HepG2 (cell line): ENCODE measurements around the gene TNN. TPM values are rescaled to one million over a fixed set of nuclear protein-coding genes. Genes with fewer than 3 reads are reported as not detected.

Experiments used
- ATAC-seq: fragments of 200-7000 bp; cut with Tn5 transposase; 3 replicates; pipeline ENCODE4 v1.9.1; 2020; ENCODE audit warnings: mild to moderate bottlenecking, moderate library complexity
- BruUV-seq: library from RNA; stranded (reverse); fragments of 400-500 nt; replicated peaks from 2 replicates; lab custom pipeline; 2021; lab: Mats Ljungman, UMichigan
- CTCF ChIA-PET: fragments of 300-600 bp; formaldehyde crosslinking; extraction: SDS; loops from one replicate; lab custom pipeline; 2021; ENCODE audit warnings: low total read pairs, inconsistent platforms, low intra/inter-chr PET ratio; lab: Yijun Ruan, JAX
- POLR2A ChIA-PET: fragments of 350-600 bp; sonication (Branson Sonifier 250); formaldehyde crosslinking; loops from one replicate; lab custom pipeline; 2020; ENCODE audit warnings: antibody characterized with exemption, inconsistent platforms; lab: Yijun Ruan, JAX
- DNase-seq: peaks from one replicate; pipeline ENCODE4 v3.0.0-alpha.2; 2015; ENCODE audit warnings: low spot score
- FAIRE-seq: peaks from 3 replicates; lab custom pipeline; 2011; peaks lifted over from hg19 to GRCh38; lab: Jason Lieb, UNC
- H2AFZ ChIP-seq: one replicate; pipeline ENCODE4 v1.6.1; 2011; ENCODE audit warnings: low read length, inconsistent platforms
- H3K27ac ChIP-seq: fragments of 300-600 bp; 3 replicates; pipeline ENCODE4 v1.8.0; 2011; ENCODE audit warnings: mixed run types, mild to moderate bottlenecking, mixed read lengths, low read length, inconsistent platforms; ENCODE audit not compliant: insufficient read depth; ENCODE audit errors: extremely low read length
- H3K27me3 ChIP-seq, 2 experiments: fragments of 200-600 bp in 1 of 2; 2 replicates in 1 of 2; 3 replicates in 1 of 2; pipeline versions ENCODE4 v1.6.0 to v1.8.0; 2011; ENCODE audit warnings: low read length in 2 of 2, mild to moderate bottlenecking in 2 of 2, moderate library complexity in 2 of 2, inconsistent platforms in 1 of 2; ENCODE audit not compliant: insufficient read depth in 2 of 2, control insufficient read depth in 1 of 2
- H3K36me3 ChIP-seq, 2 experiments: fragments of 200-600 bp in 1 of 2; replicated peaks in 1 of 2; 2 replicates in 1 of 2; 3 replicates in 1 of 2; pipeline versions ENCODE4 v1.5.1 to v1.8.0; 2011; ENCODE audit warnings: low read length in 2 of 2, inconsistent platforms in 1 of 2; ENCODE audit not compliant: insufficient read depth in 2 of 2, control insufficient read depth in 1 of 2
- H3K4me1 ChIP-seq: 2 replicates; pipeline ENCODE4 v1.5.1; 2012; ENCODE audit warnings: low read length, inconsistent platforms; ENCODE audit not compliant: insufficient read depth
- H3K4me2 ChIP-seq: 2 replicates; pipeline ENCODE4 v1.6.0; 2011; ENCODE audit warnings: low read depth, low read length, inconsistent platforms
- H3K4me3 ChIP-seq, 3 experiments: fragments of 200-600 bp in 1 of 3; sonication (generic), shearing (Covaris generic) in 1 of 3; replicated peaks in 1 of 3; 2 replicates each; pipeline ENCODE4 v1.5.1; 2011 to 2016; ENCODE audit warnings: low read length in 3 of 3, inconsistent platforms in 2 of 3, low read depth in 2 of 3, mild to moderate bottlenecking in 2 of 3, control low read depth in 1 of 3, mixed read lengths in 1 of 3; ENCODE audit not compliant: insufficient read depth in 1 of 3
- H3K79me2 ChIP-seq: one replicate; pipeline ENCODE4 v1.6.1; 2011; ENCODE audit warnings: low read length, inconsistent platforms; ENCODE audit not compliant: insufficient read depth
- H3K9ac ChIP-seq: 2 replicates; pipeline ENCODE4 v1.6.0; 2011; ENCODE audit warnings: mild to moderate bottlenecking, low read depth, low read length, inconsistent platforms; ENCODE audit not compliant: insufficient read depth
- H3K9me3 ChIP-seq: 2 replicates; pipeline ENCODE4 v1.5.1; 2012; ENCODE audit warnings: mild to moderate bottlenecking, low read length
- H4K20me1 ChIP-seq: 2 replicates; pipeline ENCODE4 v1.6.0; 2011; ENCODE audit warnings: inconsistent platforms, mild to moderate bottlenecking, low read length, moderate library complexity; ENCODE audit not compliant: insufficient read depth
- FOXK1 ChIP-seq: sonication (generic); formaldehyde crosslinking; IDR thresholded peaks from 2 replicates; pipeline ENCODE4 v1.4.0; 2020; ENCODE audit warnings: low read depth, missing genetic modification reagents, borderline replicate concordance
- KDM4B ChIP-seq: sonication (generic); formaldehyde crosslinking; IDR thresholded peaks from 2 replicates; pipeline ENCODE4 v1.4.0; 2020; ENCODE audit warnings: missing genetic modification reagents
- RELA ChIP-seq: sonication (generic); formaldehyde crosslinking; IDR thresholded peaks from 2 replicates; pipeline ENCODE4 v1.4.0; 2020; ENCODE audit warnings: missing genetic modification reagents
- TRIM24 ChIP-seq: sonication (generic); formaldehyde crosslinking; IDR thresholded peaks from 2 replicates; pipeline ENCODE4 v1.8.0; 2022; ENCODE audit warnings: mild to moderate bottlenecking, missing genetic modification reagents
- WGBS: methylation state at CpG from one replicate; pipeline ENCODE4 v1.1.6; 2017; ENCODE audit warnings: low lambda C conversion rate; 5-methylcytosine and 5-hydroxymethylcytosine counted together
- in situ Hi-C: cut with HindIII; loops from 2 replicates; pipeline ENCODE4 v1.10.0; 2017; ENCODE audit warnings: low pct_unique_long_range_greater_than_20kb; ENCODE audit not compliant: extremely low pct_ligation_motif_present
- intact Hi-C: fragments of 100-400 bp; cut with micrococcal nuclease; formaldehyde crosslinking; loops from one replicate; pipeline ENCODE4 v1.10.0; 2022; ENCODE audit not compliant: unreplicated experiment
- polyA plus RNA-seq, 8 experiments: library from polyadenylated mRNA; depleted of rRNA in 3 of 8; stranded (reverse) in 7 of 8; unstranded in 1 of 8; fragments of >200 nt; fragmentation: Illumina TruSeq in 4 of 8; extraction: Trizol in 4 of 8; gene quantifications; 2 replicates each; pipeline versions ENCODE4 v1.2.1 to v1.2.3, GENCODE V29; 2011 to 2016; ENCODE audit warnings: low read depth in 4 of 8, missing spikeins in 1 of 8, mixed read lengths in 1 of 8; ENCODE audit not compliant: insufficient read depth in 1 of 8
- total RNA-seq, 5 experiments: library from RNA; depleted of rRNA; stranded (reverse); fragments of >200 nt; fragmentation: Illumina TruSeq; extraction: Trizol; gene quantifications; 2 replicates each; pipeline ENCODE4 v1.2.3, GENCODE V29; 2016; ENCODE audit warnings: low read depth in 1 of 5
- TF ChIP-seq, protein P1 (sequence below): sonication (generic); formaldehyde crosslinking; conservative IDR thresholded peaks from 2 replicates; pipeline ENCODE4 v1.4.0; 2020; ENCODE audit warnings: missing genetic modification reagents
- TF ChIP-seq, protein P2 (sequence below): sonication (generic); formaldehyde crosslinking; IDR thresholded peaks from 2 replicates; pipeline ENCODE4 v1.5.0; 2020; ENCODE audit warnings: mild to moderate bottlenecking, missing genetic modification reagents

The TNN gene
- total and polyA plus RNA-seq, 2 of the 13 experiments (the other 11 are each of a cell fraction or from before 2014, with no cell fraction given): not detected

DNA sequence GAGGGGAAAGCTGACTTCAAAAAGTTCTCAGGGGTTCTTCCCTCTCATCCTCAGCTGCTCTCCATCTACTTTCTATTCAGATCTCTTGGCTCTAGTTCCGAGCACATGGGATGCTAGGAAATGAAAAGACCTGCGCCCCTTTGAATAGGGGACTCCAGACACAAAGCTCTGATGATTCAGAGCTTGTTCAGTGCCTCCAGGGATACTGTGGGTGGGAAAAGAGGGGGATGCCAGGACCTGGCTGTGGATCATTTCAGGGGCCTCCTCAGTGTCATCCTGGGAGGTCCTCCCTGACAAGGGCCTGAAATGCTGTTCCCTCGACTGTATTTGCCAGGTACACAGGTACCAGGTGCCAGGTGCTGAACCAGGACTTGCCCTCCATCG lies 125.9 kb downstream of the TNN start:
- intact Hi-C loops (loop anchor here (5.0 kb wide), 1 partner anchor 41 kb away; no protein-coding TSS in a partner anchor), in situ Hi-C loops (no loop called here)
- Histone ChIP-seq H3K9ac (no peak overlapping the region), H3K27ac (no peak overlapping the region), H3K36me3 (no peaks in the 10 kb centered on the region), H4K20me1 (no peaks in the 10 kb centered on the region), H2AFZ (no peak overlapping the region), H3K79me2 (no peaks in the 10 kb centered on the region), H3K27me3 (peaks cover 0 to 9% of the 10 kb centered on the region in 2 experiments; a peak in 2 of 5 replicates), H3K4me2 (peak overlapping the region; percentile 82), H3K4me1 (peaks cover 21% of the 10 kb centered on the region), H3K4me3 (no peak overlapping the region), H3K9me3 (no peaks in the 10 kb centered on the region)
- CTCF ChIA-PET: no interaction called here
- no TSS peak for BruUV-seq
- ATAC-seq (no peak), DNase-seq (no peak), FAIRE-seq (no peak)
- POLR2A ChIA-PET: no interaction called here
- TF ChIP-seq FOXK1 (CRISPR knock-in tag) (no peak), KDM4B (CRISPR knock-in tag) (no peak), TRIM24 (CRISPR knock-in tag) (no peak), RELA (no peak)
- TF ChIP-seq, protein P1, sequence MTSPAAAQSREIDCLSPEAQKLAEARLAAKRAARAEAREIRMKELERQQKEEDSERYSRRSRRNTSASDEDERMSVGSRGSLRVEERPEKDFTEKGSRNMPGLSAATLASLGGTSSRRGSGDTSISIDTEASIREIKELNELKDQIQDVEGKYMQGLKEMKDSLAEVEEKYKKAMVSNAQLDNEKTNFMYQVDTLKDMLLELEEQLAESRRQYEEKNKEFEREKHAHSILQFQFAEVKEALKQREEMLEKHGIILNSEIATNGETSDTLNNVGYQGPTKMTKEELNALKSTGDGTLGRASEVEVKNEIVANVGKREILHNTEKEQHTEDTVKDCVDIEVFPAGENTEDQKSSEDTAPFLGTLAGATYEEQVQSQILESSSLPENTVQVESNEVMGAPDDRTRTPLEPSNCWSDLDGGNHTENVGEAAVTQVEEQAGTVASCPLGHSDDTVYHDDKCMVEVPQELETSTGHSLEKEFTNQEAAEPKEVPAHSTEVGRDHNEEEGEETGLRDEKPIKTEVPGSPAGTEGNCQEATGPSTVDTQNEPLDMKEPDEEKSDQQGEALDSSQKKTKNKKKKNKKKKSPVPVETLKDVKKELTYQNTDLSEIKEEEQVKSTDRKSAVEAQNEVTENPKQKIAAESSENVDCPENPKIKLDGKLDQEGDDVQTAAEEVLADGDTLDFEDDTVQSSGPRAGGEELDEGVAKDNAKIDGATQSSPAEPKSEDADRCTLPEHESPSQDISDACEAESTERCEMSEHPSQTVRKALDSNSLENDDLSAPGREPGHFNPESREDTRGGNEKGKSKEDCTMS (CRISPR knock-in tag): no peak
- TF ChIP-seq, protein P2, sequence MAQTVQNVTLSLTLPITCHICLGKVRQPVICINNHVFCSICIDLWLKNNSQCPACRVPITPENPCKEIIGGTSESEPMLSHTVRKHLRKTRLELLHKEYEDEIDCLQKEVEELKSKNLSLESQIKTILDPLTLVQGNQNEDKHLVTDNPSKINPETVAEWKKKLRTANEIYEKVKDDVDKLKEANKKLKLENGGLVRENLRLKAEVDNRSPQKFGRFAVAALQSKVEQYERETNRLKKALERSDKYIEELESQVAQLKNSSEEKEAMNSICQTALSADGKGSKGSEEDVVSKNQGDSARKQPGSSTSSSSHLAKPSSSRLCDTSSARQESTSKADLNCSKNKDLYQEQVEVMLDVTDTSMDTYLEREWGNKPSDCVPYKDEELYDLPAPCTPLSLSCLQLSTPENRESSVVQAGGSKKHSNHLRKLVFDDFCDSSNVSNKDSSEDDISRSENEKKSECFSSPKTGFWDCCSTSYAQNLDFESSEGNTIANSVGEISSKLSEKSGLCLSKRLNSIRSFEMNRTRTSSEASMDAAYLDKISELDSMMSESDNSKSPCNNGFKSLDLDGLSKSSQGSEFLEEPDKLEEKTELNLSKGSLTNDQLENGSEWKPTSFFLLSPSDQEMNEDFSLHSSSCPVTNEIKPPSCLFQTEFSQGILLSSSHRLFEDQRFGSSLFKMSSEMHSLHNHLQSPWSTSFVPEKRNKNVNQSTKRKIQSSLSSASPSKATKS (CRISPR knock-in tag): no peak
- 41% methylated on average over 4 of the region's 4 CpGs for WGBS
